NCI-H2107 treated with DMSO at 0.1 percent for 48 hours (cell line): Measurements from ENCODE around the gene ICA1L.
"Not testable (repeated sequence)": the region's sequence is repeated elsewhere in the genome, so short reads cannot be mapped to it uniquely, and the experiment has no call there.

ENCODE experiments used
- DNase-seq: peaks from one replicate; lab custom pipeline; 2025; ENCODE audit not compliant: unreplicated experiment; lab: John Stamatoyannopoulos, UW

Gene ICA1L

GRCh38 chr2:202871300-202872141, at the start of gene ICA1L:
TSS of gene ICA1L (minus strand) at chr2:202871766. CDS start at chr2:202829009, 42,757 bp downstream.
- DNase-seq: no peak

DNA sequence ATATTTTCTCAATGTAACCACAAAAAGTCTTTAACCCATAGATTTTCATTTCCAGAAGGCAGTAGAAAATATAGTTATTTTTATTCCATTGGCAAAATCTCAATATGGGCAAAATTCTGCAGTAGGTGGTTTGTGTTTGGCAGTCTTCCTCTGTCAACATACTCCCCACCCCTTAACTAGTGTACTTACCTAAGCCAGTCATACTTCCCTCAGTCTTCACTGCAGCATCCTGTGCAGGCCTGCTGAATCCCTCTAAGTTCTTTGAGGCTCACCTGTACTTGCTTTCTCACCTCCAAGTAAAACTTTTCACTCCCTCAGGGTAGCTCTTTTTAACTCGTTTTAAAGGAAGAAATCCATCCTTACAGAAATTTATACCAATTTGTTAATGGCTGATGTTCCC, 47.3 kb upstream of the ICA1L start:
- DNase-seq: no peak

DNA sequence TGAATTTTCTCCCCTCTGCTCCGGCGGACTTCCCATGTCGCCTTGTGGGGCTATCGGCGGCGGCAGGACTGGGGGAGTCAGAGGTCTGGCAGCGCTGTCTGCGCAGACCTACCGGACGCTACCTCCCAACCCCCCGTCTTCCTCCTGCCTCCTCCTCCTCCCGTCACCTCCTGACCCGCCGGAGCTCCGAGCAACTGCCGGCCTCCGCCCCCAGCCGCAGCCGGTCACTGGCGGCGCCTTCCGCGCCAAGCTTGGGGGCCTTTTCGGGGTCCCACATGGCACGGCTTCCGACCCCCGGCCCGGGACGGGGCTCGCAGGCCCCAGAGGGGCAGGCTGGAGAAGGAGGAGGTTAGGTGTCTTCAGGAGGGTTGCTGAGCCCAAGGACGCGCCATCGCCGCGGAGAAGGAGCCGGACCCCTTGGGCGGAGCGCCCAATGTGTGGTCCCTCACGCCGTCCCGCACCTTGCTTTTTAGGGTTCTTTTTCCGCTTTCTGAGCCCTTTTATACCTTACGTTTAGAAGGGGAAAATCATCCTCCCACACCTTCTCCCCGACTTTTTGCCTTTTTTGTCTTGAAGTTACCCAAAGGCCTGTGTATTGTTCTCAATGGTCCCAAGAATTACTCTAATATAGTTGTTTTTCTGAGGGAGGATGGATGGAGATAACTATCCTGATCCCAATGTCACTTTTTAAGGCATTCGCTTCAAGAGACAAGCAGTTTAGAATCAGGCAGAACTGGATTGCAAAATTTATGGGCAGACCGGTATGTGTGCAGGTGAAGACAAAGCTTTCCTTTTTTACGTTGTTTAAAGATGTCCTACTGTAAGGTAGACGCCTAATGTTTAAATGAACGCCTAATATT, 41.0 kb upstream of the ICA1L start:
- not testable (repeated sequence) for DNase-seq

DNA sequence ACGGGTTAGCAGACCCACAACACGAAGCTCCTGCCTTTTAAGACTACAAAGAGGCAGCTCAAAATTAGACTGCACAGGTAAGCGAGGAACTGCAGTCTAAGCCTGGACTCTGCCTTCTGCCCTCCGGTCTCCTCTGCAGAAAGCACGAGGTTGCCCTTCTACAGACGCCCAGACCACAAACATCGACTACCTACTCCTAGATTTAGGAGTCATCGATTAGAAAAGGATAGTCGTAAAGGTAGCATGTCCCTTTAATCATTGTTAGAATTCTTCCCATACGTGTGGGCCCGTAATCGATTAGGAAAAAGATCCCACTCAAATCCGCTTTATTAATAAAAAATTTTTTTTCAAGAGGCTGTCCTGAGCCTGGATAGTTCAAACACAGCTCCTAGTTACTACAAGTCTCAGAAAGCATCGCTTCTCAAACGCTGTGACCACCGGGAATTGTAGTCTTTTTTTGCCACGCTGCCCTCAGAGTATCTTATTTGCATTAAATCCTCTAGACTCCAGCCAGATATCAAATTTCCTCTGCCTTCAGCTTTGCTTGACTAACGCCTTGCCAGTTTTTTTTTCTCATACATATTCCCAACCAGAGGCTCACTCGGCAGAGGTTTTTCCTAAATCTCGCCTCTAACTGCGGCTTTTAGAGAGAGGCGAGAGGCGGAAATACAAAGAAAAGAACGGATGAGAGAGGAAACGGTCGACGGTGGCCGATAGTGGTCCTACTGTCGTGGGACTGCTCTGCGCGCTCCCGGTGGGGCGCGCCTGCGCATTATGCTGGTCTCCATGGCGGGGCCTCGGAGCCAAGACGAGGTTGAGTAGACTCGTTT, 40.2 kb upstream of the ICA1L start, which contains the start of the genes CARF and WDR12:
Gene CARF (plus strand): TSS at position 764 of the 830 bp plus-strand sequence. CDS start 29,628 bp downstream, outside the sequence.
Gene WDR12 (minus strand): TSS at position 162 of the 830 bp plus-strand sequence. CDS start 197 bp downstream, outside the sequence.
- peak; percentile 94 for DNase-seq

GRCh38 chr2:202911203-202911511, 39.6 kb upstream of the ICA1L start:
- no peak for DNase-seq

- no peak for DNase-seq
These were observed 39.1 kb upstream of the ICA1L start for GRCh38 chr2:202910698-202911097.

DNA sequence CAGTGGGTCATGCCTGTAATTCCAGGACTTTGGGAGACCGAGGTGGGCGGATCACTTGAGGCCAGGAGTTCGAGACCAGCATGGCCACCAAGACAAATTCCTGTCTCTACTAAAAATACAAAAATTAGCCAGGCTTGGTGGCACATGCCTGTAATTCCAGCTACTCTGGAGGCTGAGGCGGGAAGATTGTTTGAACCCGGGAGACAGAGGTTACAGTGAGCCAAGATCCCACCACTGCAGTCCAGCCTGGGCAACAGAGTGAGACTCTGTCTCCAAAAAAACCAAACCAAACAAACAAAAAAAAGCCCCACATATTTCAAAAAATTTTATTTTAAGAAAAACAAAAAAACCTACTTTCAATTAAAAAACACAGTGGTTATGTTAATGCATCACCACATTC, 38.7 kb upstream of the ICA1L start:
- not testable (repeated sequence) for DNase-seq

GRCh38 chr2:202909394-202910192, 38.0 kb upstream of the ICA1L start:
- DNase-seq: no peak

DNA sequence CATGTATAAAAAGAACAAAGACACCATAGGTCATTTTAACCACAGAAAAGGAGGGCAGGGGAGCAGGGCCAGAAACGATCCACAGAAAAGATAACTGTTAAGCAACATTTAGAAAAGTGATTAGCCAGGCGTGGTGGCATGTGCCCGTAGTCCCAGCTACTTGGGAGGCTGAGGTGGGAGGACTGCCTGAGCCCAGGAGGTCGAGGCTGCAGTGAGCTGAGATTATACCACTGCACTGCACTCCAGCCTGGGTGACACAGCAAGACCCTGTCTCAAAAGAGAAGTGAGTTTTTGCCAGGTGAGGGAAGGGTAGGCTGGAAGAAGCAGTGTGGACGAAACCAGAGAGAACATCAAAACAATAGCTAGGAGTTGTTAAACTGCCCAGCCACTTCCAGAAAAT, 36.6 kb upstream of the ICA1L start:
- no peak for DNase-seq

GRCh38 chr2:202905507-202905906, 33.9 kb upstream of the ICA1L start:
- DNase-seq: not testable (repeated sequence)

GRCh38 chr2:202885190-202885589, 13.6 kb upstream of the ICA1L start:
- DNase-seq: no peak

GRCh38 chr2:202883987-202884675, 12.6 kb upstream of the ICA1L start:
- no peak for DNase-seq

DNA sequence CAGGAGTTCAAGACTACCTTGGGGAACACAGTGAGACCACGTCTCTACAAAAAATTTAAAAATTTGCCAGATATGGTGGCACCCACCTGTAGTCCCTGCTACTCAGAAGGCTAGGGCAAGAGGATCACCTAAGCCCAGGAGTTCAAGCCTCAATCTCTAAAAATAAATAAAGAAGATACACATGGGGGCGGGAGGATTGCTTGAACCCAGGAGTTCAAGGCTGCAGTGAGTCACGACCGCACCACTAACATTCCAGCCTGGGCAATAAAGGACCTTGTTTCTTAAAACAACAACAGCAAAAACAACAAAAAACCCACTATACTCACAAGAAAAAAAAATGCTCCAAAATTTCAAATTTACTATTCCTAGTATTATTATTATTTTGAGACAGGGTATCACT, 10.0 kb upstream of the ICA1L start:
- DNase-seq: no peak

DNA sequence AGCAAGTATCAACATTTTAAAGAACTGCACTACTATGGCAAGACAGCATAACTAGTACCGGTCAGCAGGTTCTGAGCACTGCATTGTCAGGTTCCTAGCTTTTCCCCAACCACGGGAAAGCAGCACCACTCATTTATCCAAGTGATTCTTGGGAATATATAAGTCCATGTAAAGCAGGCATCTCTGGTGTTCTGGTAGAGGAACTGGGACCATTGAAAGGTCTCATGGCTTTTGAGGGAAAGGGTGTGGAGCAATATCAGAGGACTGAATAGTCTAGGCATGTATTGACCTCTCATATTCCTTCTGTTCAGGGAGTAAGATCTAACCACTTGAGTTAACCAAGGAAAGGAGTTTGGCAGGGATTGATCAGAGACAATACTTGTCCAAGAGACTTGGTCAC, 6.1 kb upstream of the ICA1L start:
- DNase-seq: no peak

DNA sequence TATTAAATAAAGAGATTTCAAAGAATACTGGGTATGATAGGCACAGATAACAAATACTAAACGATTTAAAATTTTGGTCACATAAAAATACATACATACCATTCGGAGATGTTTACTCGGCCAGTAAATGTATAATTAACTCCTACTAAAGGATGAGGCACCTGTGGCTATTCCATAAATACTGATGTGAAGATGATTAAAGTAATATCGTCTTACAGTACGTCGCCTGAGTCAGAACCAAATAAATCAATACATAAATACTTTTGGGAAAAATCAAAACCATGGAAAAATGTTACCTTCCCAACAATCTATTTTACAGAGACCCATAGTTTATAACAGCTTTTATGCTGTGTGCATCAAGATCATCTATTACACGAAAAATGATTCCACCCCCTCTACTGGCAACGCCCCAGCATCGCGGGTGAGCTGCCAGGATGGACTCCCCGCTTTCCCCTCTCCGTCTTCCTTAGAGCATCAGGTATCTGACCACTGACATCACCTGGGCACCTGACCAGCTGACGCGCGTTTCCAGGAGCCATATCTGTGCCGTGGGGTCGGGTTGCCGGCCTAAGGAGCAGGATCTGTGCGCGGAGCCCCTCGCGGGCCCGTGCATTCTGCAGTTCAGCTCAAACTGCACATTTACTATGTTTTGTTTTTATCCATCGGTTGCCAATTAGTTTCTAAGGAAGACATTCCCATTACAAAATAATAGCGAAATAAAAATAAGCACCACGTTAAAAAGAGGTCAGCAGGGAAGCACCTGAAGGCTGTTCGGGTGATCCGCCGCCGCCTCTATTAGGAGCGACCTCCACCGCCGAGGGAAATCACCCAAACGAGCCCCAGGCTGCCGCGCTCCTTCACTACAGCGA, 901 bp downstream of the ICA1L start:
- DNase-seq: peak; percentile 82

DNA sequence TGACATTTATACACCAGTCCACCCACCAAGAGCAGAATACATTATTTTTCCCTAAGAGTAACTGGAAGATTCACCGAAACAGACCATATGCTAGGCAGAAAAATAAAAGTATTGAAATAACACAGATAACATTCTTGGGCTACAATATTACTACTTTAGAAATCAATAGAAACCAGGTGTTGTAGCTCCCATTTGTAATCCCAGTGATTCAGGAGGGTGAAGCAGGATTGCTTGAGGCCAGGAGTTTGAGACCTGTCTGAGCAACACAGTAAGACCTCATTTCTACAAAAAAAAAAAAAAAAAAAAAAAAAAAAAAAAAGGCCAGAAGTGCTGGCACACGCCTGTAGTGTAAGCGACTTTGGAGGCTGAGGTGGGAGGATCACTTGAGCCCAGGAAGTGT, 9.6 kb downstream of the ICA1L start:
- no peak for DNase-seq

- DNase-seq: no peak
These were observed 13.0 kb downstream of the ICA1L start for GRCh38 chr2:202858601-202859000.

DNA sequence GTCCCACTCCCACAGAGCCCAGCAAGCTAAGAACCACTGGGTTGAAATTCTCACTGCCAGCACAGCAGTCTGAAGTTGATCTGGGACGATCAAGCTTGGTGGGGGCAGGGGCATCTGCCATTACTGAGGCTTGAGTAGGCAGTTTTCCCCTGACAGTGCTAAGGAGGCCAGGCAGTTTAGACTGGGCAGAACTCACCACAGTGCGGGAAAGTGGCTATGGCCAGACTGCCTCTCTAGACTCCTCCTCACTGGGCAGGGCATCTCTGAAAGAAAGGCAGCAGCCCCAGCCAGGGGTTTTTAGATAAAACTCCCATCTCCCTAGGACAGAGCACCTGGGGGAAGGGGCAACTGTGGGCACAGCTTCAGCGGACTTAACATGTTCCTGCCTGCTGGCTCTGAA, 22.2 kb downstream of the ICA1L start:
- DNase-seq: not testable (repeated sequence)

- DNase-seq: no peak
These were observed 22.8 kb downstream of the ICA1L start for GRCh38 chr2:202848813-202849212.
